ENCODE measurements around the gene RGS6. TPM values are rescaled to one million over a fixed set of nuclear protein-coding genes. Genes with fewer than 3 reads are reported as not detected.

The RGS6 gene
- polyA plus RNA-seq, 4 donors, result 0.82 to 1.6 (median 1.1) TPM

DNA sequence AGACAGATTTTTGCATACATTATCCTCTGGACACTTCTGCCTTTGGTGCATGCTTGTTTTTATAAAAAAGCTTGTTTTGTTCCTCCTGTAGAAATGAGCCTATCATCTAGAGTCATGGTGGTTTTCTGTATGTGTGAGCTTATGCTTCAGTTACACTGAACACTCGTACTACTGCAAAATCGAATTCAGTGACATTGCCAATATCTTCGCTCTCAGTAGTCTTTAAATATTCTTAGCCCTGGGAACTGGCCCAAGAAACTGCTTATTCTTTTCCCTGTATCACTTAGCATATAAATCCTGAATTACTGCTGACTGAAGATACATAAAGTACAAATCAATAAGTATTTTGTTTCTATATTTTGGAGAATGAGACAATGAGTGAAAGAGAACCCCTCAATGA, 70.5 kb downstream of the RGS6 start:
- no peak for DNase-seq (ENCODE audit: low read depth in 4 of 4, low spot score in 3 of 4)

DNA sequence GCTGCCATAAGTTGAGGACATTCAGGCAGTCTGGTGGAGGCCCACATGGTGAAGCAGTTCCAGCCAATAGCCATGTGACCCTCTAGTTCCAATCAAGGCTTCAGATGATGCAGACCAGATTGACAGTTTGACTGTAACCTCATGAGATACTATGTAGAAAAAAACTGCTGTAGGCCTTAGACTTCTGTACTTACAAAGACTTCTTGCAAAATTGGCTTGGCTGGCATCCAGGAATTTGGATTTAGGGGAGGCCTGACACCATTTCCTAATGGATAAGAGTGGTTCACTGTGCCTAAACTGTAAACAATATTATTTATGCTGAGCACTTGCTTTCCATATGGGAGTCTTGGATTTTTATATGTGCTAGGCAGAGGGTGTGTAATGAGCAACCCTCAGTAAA, 76.4 kb downstream of the RGS6 start:
- DNase-seq (ENCODE audit: low read depth in 4 of 4, low spot score in 3 of 4), result no peak

DNA sequence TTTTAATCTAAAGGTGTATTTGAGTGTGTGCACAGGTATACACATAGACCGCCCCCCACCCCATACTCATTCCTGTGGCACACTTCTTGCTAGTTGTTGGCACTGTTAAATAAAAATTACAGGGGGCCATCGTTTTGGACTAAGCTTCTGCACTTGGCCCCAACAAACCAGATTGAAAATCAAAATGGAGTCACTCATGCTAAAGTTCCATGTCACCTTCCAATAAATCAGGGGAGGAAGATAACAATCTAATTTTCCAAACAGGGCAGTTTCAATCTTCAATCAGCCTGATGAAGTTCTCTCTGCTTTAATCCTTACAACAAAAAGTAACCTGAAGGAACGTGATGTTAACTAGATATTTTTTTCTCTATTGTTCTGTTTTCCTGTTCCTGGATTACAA, 78.2 kb downstream of the RGS6 start:
- no peak for DNase-seq (ENCODE audit: low read depth in 4 of 4, low spot score in 3 of 4)

DNA sequence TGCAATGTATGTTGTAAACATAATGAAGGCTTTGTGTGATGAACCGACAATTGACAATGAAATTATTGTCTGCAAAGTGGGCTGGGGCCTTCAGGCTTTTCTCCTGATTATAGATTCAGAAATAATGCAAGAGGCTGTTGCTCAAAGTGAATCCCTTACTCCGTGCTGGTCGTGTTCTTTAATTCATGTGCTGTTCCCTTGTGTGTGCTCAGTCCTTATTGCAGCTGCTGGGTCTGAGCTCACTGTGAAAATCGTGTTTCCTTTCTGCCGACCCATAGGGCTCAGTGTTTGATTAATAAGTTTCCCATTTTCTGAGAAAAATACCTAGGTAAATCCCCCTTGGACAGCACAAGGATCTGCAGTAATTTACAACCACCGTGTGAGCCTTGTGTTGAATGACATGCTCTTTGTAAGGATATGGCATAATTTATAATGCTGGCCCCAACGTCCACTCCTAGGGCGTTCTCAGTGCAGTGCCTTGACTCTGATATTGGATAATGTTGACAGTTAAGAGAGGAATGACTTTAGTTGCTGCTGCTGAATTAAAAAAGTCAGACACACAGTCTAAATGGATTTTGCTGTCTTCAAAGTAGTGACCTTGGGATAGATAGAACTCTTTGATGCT, 81.6 kb downstream of the RGS6 start:
- DNase-seq (ENCODE audit: low read depth in 4 of 4, low spot score in 3 of 4), result no peak

DNA sequence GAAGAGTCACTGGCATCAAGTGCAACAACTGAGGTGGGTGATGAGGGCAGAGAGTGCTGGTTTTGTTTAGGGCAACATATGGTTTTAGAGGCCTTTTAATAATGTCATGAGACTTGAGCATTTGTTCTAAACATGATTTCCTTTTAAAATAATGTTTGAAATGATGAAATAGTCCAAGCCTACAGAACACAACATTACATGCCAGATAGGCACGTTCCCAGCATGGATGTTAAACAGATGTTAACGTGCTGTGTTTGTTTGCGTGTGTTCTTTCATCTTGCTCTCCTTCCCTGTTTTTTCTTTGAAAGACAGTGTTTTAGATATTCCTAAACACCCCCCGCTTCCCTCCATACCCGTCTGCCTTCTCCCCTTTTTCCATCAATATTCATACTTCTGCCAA, 82.3 kb downstream of the RGS6 start:
- DNase-seq (ENCODE audit: low read depth in 4 of 4, low spot score in 3 of 4), result no peak

DNA sequence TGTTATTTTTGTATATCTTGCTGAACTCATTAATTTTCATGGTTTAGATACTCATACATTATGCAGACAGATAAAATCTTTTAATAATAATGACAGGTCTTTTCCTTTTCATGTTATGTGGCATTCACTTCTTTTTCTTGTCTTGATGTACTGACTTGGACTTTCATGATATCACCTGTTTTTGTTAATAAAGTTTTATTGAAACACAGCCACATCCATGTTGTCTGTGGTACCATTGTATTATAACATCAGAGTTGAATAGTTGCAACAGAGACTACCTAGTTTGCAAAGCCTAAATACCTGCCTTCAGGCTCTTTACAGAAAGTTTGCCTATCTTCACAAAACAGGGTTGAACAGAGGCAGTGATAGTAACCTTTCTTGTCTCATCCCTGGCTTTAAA, 85.1 kb downstream of the RGS6 start:
- DNase-seq (ENCODE audit: low read depth in 4 of 4, low spot score in 3 of 4), result no peak

DNA sequence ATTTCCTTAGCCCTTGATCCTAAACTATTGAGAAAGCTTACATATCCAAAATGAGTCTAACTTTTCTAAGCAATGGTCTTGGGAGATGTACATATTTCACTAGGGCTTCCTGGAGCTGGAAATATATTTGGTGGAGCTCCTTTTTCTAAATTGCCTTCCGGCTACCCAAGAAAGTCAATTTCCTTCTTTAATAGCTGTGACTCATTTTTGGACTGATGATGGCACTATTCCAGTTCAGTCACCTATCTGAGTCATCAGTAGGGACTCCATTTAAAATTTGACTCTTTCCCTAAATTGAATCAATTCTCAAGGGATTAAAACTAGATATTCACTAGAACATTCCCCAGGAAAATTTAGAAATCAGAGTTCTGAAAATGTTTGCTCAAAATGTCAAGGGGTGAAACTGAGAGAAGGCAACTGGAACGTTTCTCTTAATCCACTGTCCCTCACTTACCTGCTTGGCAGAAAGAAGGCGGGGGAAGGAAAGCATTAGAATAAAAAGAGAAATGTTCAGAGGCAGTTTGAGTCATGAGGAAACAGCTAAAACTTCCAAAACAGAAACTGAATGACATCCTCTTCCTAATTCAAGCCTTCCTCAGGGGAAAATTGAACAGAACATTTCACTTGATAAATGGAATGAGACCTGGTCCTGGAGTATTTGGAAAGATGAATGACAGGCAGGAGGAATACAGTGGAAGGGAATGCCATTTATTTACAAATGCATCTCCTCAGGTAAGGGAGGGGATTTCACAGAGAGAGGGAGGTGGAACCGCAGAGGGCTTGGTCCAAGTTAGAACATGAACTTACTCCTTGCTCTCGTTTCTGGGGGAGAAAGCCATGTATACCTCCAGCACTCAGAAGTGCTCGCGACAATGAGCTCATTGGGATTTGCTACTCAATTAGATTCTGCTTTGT, 91.2 kb downstream of the RGS6 start:
- DNase-seq (ENCODE audit: low read depth in 4 of 4, low spot score in 3 of 4), result no peak

DNA sequence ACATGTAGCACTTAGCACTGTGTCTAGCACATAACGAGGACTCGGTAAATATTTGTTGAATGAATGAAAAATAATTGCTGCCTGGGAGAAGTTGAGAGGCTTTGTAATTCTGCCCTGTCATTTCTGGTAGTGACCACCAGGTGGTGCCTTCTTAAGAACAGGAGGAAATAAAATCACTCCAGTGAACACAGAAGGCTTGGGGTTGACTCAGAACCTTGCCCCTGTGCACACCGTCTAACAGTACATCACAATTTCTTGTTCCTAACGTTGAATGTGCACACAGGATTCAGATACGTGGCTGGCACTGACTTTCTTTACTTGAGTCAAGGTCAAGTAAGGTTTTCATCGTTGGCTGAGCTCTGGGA, 91.8 kb downstream of the RGS6 start:
- DNase-seq (ENCODE audit: low read depth in 4 of 4, low spot score in 3 of 4), result no peak

DNA sequence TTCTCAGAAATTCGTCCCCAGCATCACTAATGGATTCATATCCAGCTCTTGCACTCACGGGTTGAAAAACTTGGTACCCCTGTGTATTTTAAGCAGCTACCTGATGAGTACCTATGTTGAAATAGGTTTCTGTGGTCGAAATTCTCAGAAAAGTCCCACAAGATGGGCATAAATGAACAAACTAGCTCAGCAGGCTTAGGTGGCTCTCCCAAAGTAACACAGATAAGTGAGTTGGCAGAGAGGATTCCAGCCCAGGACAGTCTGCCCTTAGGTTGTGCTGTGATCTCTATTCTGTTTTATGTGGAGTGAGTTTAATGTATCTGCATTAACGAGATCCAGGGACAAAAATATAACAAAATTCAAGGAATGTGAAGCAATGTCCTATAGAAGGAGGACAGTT, 92.3 kb downstream of the RGS6 start:
- DNase-seq (ENCODE audit: low read depth in 4 of 4, low spot score in 3 of 4), result no peak

DNA sequence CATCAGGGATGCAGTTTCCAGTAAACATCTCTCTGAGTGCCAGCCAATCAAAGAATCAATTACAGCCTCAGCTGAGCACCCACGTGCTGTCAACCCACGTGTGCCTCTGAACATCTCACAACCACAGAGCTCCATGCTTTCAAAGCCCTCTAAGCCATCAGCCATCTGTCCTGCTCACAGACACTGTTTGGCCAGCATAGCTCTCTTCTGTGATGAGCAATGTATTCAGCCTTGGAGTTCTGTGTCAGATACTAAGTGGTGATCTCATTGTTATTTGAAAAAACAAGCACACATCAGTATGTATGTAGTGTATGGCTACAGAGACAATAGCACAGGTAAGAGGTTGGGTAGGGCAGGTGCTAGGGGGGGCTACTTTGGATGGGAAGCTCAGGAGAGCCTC, 94.3 kb downstream of the RGS6 start:
- no peak for DNase-seq (ENCODE audit: low read depth in 4 of 4, low spot score in 3 of 4)

DNA sequence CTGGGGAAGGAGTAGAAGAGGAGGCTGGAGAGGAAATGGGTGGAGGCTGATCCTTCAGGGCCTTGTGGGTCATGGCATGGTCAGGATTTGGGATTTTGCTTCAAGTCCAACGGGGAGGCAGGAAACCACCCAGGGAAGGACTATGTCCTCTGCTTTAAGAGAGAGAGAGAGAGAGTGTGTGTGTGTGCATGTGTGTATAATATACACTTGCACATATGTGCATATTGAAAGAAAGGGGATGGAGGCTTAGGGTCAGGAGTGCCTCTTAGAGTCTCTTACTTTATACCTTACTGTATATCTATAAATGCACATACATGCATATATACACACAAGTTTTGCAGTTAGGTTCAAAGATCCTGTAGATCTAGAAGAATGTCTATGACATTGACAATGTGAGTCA, 94.8 kb downstream of the RGS6 start:
- no peak for DNase-seq (ENCODE audit: low read depth in 4 of 4, low spot score in 3 of 4)

DNA sequence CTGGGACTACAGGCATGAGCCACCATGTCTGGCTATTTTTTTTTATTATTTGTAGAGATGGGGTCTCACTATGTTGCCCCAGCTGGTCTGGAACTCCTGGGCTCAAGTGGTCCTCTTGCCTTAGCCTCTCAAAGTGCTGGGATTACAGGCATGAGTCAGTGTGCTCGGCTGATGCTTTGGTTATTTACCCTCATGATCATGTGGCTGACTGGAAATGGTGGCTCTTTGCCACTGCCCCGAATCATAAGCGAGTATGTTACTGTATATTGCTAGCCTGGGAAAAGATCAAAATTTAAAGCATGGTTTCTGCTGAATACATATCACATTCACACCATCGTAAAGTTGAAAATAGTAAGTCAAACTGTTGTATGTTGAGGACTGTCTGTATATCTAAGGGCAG, 101.1 kb downstream of the RGS6 start:
- DNase-seq (ENCODE audit: low read depth in 4 of 4, low spot score in 3 of 4), result no peak

DNA sequence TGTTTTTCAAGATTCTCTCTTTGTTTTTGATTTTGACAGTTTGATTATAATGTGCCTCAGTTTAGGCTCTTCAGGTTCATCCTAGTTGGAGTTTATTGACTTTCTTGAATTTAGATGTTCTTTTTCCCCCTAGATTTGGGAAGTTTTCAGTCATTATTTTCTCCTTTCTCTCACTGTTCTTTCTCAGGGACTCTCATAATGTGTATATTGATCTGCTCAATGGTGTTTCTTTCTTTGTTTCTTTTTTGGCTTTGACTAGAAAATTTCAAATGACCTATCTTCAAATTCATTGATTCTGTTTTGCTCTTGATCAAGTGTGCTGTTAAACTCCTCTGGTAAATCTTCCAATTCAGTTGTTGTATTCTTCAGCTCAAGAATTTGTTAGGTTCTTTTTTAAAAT, 108.3 kb downstream of the RGS6 start:
- no peak for DNase-seq (ENCODE audit: low read depth in 4 of 4, low spot score in 3 of 4)

DNA sequence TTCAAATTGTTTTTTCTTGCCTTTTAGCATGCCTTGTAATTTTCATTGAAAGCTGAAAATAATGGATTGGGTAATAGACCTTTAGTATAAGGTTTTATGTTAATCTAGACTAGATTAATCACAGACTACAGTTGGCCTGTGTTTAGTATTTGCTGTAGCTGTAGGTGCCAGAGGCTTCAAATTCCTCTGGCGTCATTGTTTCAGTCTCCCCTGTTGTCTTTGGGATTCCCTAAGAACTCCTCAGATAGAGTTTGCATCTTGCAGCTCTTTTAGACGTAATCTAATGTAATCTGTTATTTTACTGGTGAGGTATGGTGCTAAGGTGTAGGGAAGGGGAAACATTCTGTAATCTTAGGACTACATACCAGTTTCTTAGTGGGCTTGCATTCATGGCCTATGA, 113.0 kb downstream of the RGS6 start:
- DNase-seq (ENCODE audit: low read depth in 4 of 4, low spot score in 3 of 4), result no peak

DNA sequence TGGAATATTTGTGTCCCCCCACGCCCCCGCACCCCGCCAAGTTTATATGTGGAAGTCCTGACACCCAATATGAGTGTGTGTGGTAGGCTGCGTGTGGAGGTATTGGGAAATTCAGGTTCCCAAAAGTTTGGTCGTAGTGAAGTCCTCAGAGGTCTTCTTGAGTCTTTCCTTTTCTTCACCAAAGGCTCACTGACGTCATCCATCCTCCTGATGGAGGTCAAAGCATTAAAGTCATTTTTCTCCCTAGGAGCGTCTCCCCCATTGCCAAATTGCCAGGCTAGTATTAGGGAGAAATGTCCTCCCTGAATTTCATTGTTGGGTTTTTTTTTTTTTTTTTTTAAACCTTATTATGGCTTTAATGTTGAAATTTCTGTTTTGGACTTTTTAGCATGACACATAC, 113.7 kb downstream of the RGS6 start:
- DNase-seq (ENCODE audit: low read depth in 4 of 4, low spot score in 3 of 4), result no peak

DNA sequence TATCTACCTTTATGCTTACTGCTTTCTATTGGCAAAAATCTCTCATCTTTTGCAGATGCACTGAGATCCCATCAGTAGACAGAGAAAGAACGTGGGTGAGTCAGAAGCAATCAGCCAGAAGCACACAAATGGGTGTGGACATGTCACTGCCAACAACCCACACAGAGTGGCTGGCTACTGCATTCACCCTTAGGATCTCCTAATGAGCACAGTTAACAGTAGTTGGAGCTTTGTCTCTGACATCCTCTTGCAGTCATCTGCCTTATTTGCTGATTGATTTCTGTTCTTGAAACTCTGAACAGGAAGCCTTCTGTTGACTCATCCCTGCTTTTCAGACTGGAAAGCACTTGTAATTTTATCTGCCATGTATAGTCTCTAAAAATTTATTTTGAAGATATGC, 117.2 kb downstream of the RGS6 start:
- DNase-seq (ENCODE audit: low read depth in 4 of 4, low spot score in 3 of 4), result no peak

DNA sequence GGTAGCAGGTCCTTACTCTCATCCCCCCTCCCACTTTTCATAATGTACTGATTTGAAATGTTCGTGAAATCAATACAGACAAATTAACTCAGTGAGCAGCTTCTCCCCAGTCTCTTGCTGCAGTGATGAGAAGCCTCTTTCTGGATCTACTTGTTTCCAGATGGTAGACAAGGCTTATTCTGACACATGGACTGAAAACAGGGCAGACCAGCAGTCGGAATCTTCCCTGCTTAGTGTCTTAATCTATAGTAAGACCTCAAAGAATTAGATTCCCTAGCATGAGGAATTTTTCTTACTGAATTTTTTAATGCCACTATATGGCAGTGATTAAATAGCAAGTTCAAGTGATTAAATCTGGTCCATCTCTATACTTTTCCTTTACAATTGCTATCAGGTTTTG, 120.1 kb downstream of the RGS6 start:
- no peak for DNase-seq (ENCODE audit: low read depth in 4 of 4, low spot score in 3 of 4)

DNA sequence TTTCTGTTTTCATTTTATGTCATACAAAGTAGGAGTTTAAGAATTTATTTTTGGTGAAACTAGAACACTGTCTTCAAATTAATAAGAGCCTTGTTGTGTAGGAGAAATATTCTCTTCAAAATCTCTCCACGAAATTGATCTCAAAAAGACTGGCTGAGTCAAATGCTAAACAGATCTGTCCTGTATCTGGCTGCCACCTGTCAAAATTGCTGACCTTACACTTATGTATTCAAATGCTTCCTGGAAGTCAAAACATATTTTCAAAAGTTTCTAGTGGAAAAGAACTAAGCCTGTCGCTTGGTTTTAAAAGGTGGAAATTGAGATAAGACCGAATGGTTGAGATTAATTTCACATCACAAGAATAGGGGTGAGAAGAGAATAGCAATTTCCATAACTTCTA, 121.4 kb downstream of the RGS6 start:
- no peak for DNase-seq (ENCODE audit: low read depth in 4 of 4, low spot score in 3 of 4)

DNA sequence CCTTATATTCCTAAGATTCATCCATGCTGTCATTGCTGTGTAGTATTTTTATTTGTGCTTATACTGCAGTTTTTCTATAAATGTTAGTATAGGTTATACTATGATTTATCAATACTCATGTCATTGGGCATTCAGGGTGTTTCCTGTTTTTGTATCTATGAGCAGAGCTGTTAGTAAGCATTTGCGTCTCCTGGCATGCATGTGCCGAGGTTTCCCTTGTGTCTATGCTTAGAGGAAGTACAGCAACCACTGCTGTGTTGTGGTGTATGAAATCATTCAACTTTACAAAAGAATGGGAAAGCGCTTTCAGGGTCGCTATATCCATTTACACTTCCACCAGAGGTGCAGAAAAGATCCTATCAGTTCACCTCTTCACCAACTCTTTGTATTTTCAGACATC, 122.7 kb downstream of the RGS6 start:
- DNase-seq (ENCODE audit: low read depth in 4 of 4, low spot score in 3 of 4), result no peak

DNA sequence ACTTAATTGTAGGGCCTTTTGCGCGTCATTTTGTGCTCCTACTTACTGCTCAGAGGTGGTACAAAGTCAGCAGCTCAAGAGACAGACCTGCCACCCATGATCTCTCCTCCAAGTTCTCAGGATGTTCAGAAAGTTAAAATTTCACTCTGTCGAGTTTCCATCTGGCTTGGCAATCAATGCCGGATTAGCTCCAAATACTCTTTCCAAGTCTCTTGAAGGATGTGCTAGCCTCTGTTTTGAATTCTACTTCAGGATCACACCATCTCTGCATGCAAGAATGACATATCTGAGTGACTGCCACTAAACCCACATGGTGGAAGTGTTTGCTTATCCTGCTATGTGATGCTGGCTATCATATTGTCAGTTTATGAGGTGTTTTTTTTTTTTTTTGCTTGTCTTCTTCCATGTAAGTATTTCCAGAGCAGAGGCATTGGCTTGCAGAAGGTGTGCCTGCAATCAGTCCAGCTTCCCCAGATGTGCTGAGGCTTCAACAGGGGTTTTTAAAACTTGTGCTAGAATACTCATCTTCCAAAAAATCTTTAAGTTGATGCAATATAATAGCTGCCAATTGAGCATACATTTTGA, 125.6 kb downstream of the RGS6 start:
- DNase-seq (ENCODE audit: low read depth in 4 of 4, low spot score in 3 of 4), result no peak

DNA sequence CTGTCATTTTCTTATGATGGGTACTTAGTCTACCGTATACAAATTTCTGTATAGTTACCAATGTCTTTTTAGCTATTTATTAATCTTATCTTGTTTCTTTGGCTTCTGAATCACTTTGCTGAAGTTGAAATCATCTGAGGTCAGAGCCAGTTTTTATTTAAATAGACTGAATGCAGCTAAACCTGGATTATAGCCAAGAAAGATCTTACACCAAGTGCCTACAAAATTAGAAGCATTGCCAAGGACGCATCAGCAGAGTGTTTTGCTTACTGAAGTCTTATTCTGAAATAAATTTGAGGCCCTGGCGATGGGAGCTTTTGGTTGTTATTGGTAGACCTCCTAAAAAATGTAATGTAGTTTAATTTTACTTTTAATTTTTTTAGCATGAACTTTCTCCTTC, 128.2 kb downstream of the RGS6 start:
- DNase-seq (ENCODE audit: low read depth in 4 of 4, low spot score in 3 of 4), result no peak

DNA sequence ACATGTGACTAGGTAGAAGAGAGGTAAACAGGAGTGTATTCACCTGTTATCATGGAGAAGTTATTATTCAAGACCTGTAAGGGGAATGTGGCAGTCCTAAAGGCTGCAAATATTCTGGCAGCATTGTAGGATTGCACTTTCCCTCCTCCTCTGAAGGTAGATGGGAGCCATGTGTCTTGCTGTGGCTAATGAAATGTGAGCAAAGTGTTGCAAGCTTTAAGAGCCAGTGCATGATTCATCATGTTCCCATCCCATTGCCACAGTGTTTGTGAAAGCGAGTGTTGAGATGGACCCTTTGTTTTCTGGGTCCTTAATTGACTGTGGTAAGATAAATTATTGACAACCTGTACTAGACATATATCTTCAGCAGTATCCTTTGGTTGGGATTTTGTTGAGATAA, 128.7 kb downstream of the RGS6 start:
- no peak for DNase-seq (ENCODE audit: low read depth in 4 of 4, low spot score in 3 of 4)

All from right renal pelvis (tissue), 4 donors.